Measurements from ENCODE around the gene TRMT2A.

The TRMT2A gene

DNA sequence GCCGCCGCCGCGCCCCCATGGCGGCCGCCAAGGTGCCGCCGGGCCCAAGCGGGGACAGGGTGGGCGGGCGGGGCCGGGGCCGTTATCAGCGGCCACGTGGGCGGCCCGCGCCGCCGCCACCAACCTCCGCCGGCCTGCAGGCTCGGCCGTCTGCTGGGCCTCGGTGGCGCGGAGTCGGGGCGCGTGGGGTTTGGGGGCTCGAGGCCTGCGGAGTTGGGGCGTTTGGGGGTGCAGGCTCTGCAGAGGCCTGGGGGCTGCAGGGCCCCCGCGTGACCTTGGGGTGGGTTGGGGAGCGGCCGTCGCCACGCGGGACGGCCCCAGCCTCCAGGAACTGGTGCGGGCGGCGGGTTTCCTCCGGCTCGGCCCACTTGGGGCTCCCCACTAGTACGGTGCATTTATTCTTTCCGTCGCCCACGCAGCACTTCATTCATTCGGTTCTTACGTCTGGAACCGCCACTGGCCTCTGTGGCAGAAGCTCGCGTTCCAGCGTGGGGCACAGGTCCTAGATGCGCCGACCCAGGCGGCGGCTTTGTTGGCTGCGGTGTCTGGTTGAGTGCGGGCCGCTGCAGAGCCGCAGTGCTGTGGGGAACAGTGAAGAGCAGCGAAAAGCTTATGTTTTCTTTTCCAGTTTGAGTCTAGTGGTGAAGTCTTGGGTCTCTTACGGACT, 740 bp upstream of the TRMT2A start:
- peak overlapping the region; percentile 78 for H3K4me3 ChIP-seq (ENCODE audit: low read depth, low read length)
- ChIA-PET POLR2A (interaction anchor here (1.0 to 2.6 kb wide), 2 partner anchors 13 to 17 kb away, joined by 3 to 12 read pairs; partner anchors contain the start of gene ZDHHC8), CTCF (interaction anchor here (3.6 kb wide), 1 partner anchor 12 kb away, joined by 27 read pairs; no protein-coding TSS in a partner anchor)
- TF ChIP-seq, protein P1, sequence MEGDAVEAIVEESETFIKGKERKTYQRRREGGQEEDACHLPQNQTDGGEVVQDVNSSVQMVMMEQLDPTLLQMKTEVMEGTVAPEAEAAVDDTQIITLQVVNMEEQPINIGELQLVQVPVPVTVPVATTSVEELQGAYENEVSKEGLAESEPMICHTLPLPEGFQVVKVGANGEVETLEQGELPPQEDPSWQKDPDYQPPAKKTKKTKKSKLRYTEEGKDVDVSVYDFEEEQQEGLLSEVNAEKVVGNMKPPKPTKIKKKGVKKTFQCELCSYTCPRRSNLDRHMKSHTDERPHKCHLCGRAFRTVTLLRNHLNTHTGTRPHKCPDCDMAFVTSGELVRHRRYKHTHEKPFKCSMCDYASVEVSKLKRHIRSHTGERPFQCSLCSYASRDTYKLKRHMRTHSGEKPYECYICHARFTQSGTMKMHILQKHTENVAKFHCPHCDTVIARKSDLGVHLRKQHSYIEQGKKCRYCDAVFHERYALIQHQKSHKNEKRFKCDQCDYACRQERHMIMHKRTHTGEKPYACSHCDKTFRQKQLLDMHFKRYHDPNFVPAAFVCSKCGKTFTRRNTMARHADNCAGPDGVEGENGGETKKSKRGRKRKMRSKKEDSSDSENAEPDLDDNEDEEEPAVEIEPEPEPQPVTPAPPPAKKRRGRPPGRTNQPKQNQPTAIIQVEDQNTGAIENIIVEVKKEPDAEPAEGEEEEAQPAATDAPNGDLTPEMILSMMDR (IDR thresholded peaks at IDR 0.05; ENCODE audit: insufficient read depth, low read length, missing control alignments): no peak
- no peak for DNase-seq (ENCODE audit: low read depth, low spot score)

DNA sequence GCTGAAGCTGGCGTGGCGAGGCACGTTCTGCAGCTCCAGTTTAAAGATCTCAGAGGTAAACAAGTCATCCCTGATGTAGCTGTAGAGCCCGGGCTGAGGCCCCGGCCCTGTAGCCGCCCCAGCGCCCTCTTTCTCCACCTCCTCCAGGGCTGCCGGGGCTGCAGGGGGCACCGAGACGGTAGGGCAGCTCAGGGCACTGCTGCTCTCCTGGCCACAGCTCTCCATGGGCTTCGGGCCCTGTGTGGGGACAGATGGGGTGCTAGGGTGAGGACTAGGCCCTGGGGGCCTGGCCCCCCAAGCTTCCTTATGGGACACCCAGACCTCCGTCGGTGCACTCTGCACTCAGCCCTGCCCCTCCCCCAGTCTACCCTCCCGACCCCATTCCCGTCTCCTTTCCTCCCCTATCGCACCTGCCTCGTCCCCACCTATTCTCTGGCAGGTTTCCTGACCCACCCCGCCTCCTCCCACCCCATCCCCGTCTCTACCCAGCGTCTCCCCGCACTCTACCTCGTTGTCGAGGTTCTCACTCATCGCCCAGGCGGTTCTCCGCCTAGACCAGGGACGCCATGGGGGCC, 563 bp downstream of the TRMT2A start:
- peak overlapping the region; percentile 97 for H3K4me3 ChIP-seq (ENCODE audit: low read depth, low read length)
- POLR2A ChIA-PET: interaction anchor here (1.0 to 2.6 kb wide), 2 partner anchors 14 to 15 kb away, joined by 3 to 12 read pairs; partner anchors contain the start of gene ZDHHC8
- DNase-seq (ENCODE audit: low read depth, low spot score): no peak
- TF ChIP-seq, protein P1 (IDR thresholded peaks at IDR 0.05; ENCODE audit: insufficient read depth, low read length, missing control alignments): no peak
- CTCF ChIA-PET: interaction anchor here (1.0 to 1.4 kb wide), 2 partner anchors 12 to 25 kb away, joined by 3 to 4 read pairs; no protein-coding TSS in a partner anchor

DNA sequence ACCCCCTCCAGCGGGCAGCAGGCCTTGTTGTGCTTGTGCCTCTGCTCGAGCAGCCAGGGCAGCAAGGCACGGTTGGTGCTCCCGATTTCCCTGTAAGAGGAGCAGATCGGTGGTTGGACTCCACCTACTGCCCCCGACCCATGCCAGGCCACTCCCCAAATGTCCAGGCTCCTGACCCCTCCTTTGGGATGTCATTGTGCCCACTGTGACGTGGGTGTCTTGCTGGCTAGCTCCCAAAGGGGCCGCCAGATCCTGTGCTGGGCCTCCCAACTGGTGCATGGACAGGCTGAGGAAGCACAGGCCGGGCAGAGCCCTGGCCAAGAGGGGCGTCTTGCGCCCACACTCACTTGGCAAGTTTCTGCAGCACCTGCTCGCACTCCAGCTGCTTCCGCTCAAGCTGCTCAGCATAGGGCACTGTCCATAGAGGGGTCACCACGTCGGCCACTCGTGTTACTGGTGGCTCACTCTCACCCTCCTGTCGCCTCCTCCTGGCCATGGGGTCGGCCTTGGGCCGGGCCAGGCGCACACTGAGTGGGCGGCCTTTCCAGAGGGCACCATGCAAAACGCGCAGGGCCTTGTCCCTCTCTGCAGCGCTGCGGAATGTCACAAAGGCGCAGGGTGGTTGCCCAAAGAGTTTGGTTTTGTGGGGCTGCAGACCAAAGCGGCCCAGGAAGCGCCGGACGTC, 1.2 kb downstream of the TRMT2A start, which contains the start of gene RANBP1:
Gene RANBP1, plus strand, starts transcription at position 414 of the 685 bp plus-strand sequence. Its CDS starts 81 bp downstream, at position 495.
- TF ChIP-seq, protein P1 (IDR thresholded peaks at IDR 0.05; ENCODE audit: insufficient read depth, low read length, missing control alignments): no peak
- POLR2A ChIA-PET: no interaction called here
- CTCF ChIA-PET: interaction anchor here (1.0 to 1.4 kb wide), 2 partner anchors 13 to 24 kb away, joined by 3 to 4 read pairs; no protein-coding TSS in a partner anchor
- peak within 1 kb of the TSS; percentile 97 for H3K4me3 ChIP-seq (ENCODE audit: low read depth, low read length)
- DNase-seq (ENCODE audit: low read depth, low spot score): no peak

DNA sequence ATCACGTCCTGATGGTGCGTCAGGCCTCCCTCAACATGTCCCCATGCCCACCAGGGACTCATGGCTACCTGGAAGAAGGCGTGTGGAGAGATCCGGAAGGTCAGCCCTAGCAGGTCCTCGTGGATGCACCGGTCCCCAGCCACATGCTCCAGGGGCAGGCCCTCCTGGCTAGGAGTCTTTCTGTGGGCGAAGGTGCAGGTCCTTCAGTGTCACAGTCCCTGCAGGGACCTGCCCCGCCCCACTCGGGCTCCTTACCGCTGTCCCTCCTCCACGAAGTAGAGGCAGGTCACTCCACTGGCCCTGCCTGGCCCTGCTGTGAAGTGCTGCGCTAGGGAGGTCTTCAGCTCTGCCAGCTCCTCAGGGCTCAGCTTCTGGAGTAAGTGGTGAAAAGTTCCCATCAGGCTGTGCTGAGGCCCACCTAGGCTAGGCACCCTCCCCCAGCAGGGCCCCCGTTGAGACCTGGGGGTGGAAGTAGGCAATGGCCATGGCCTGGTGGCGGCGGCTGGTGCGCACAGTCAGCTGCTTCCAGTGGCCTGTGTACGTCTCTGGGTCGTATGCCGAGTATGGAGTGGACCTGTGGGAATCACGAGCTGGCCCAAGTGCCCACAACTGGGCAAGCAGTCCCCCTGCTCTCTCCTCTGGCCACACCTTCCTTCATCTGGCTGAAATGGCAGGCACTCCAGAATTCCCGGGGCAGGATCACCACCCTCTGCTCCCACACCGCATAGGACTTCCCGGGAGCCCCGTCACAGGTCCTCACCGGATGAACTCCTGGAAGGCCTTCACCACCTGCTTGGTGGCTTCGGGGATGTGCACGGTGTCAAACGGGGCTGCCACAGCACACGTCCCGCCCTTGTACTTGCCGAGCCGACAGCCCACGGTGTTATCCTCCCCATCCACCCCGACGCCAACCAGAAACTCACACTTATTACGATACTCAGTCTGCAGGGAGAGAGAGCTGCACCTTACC, 2.2 kb downstream of the TRMT2A start:
- CTCF ChIA-PET: interaction anchor here (1.4 kb wide), 1 partner anchor 14 kb away, joined by 4 read pairs; no protein-coding TSS in a partner anchor
- POLR2A ChIA-PET: no interaction called here
- no peak for DNase-seq (ENCODE audit: low read depth, low spot score)
- TF ChIP-seq, protein P1 (IDR thresholded peaks at IDR 0.05; ENCODE audit: insufficient read depth, low read length, missing control alignments): no peak
- H3K4me3 ChIP-seq (ENCODE audit: low read depth, low read length): no peak overlapping the region

DNA sequence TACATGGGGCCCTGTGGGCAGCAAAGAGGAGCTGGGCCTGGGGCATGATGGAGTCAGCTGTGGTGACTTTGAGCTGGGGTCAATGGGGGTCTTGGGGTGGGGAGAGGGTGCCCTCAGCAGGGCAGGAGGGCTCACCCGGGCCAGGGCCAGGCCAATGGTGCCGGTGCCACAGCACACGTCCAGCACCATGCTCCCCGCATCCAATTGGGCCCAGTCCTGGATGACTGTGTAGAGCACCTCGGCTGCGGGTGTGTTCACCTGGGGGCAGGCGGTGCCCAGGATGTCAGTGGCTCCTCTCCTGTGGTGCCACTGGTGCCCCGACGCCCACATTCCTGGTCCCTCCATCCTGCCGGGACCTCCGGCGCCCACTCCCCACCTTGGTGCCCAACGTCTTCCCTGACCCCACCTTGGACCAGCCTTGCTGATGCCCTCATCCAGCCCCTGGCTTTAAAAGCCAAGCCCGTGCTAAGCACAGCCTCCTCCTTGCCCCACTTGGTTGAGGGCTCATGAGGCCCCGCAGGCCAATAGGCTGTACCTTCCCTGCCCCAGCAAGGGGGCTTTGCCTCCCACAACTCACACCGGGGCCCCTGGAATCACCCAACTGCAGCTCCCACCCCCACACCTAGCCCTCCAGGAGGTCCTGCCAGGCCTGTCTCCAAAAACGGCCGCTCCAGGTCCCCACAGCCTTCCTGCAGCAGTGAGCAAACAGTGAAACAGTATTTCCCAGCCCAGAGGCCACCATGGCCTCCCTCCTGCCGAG, 3.3 kb downstream of the TRMT2A start:
- TF ChIP-seq, protein P1 (IDR thresholded peaks at IDR 0.05; ENCODE audit: insufficient read depth, low read length, missing control alignments): no peak
- no peak overlapping the region for H3K4me3 ChIP-seq (ENCODE audit: low read depth, low read length)
- DNase-seq (ENCODE audit: low read depth, low spot score): no peak
- ChIA-PET POLR2A (no interaction called here), CTCF (no interaction called here)

All from AG04449 (cell line).